NCI-H345 treated with DMSO at 0.1 percent for 48 hours (cell line): ENCODE measurements around the gene INPP5A.
"Not testable (repeated sequence)": the region's sequence is repeated elsewhere in the genome, so short reads cannot be mapped to it uniquely, and the experiment has no call there.

ENCODE experiments used
- DNase-seq: peaks from one replicate; lab custom pipeline; 2025; ENCODE audit not compliant: unreplicated experiment; lab: John Stamatoyannopoulos, UW

Gene INPP5A

GRCh38 chr10:132752378-132752777, 214.8 kb downstream of the INPP5A start:
- DNase-seq = no peak

GRCh38 chr10:132752961-132753360, 215.4 kb downstream of the INPP5A start:
- DNase-seq = no peak

DNA sequence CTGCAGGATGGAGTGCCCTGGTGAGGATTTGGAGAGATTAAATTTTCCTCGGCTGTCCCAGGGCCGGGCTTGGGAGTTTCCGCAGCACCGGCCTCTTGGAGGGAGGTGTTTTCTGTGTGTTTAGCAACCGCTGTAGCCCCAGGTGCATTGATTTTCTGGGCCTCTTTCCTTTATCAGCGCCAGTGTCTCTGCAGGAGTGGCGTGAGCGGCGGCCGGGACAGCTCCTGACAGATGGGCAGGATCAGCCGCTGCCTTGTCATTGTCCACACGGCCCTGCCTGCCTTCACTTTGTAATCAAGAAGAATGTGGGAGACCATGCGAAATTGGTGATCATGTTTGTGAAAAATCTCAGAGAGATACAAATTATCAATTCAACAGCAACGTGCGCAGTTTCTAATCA, 216.0 kb downstream of the INPP5A start:
- DNase-seq = no peak

- DNase-seq = no peak
These were observed 216.5 kb downstream of the INPP5A start for GRCh38 chr10:132754071-132754470.

- no peak for DNase-seq
These were observed 217.7 kb downstream of the INPP5A start for GRCh38 chr10:132755166-132755711.

DNA sequence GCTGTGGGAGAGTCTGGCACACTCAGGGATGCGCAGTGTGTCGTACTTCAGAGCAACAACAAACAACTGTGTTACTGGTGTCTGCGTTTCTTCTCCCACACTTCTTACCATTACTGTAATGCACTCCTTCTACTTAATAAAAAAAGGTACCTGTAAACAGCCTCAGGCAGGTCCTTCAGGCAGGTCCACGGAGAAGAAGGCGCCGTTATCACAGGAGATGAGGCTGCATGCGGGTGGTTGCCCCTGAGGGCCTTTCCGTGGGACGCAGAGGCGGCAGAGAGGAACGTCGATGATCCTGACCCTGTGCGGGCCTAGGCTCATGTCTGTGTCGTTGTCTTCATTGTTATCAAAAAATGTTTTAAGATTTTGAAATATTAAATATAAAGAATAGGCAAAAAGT, 219.0 kb downstream of the INPP5A start:
- no peak for DNase-seq

DNA sequence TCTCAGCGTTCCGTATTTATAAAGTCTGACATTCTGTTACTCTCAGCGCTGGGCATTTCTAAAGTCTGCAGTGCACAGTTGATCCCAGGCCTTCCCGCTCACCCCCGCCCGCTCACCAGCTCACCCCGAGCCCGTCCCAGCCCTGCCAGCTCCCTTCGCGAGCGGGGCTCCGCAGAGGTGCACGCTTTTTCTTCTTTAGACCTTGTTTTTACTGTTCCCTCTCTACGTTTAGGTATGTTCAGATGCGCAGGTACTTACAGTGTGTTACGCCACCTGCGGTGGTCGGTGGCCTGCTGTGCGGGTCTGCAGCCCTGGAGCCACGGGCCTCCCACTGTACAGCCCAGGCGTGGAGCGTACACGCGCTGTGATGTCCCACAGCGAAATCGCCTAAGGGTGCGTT, 219.6 kb downstream of the INPP5A start:
- no peak for DNase-seq

GRCh38 chr10:132758865-132759264, 221.3 kb downstream of the INPP5A start:
- no peak for DNase-seq

DNA sequence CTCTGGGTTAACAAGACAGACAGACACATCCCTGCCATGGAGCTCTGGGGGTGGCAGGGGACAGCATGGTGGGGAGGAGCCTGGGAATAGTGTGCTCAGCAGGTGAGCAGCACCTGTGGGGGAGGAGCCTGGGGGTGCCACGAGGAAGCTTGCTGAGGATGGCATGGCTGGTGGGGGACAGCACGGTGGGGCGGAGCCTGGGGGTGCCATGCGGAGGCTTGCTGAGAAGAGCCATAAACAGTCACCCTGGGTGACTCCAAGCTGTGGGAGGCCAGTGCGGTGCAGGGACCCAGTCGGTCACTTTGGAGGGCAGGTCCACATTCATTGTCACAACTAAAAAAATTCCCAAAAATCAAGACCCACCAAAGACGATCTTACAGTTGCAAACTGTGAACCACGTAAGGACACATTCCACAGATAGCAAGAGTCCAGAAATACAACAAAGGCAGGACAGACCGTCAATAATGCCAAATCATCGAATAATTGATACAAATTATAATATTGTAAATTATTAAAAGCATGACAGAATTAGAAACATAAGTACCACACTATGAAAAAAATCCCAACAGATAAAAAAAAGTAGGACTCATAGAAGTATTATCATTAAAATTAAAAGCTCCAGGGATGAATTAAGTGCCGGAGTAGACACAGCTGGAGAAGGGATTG, 223.9 kb downstream of the INPP5A start:
- DNase-seq = no peak

DNA sequence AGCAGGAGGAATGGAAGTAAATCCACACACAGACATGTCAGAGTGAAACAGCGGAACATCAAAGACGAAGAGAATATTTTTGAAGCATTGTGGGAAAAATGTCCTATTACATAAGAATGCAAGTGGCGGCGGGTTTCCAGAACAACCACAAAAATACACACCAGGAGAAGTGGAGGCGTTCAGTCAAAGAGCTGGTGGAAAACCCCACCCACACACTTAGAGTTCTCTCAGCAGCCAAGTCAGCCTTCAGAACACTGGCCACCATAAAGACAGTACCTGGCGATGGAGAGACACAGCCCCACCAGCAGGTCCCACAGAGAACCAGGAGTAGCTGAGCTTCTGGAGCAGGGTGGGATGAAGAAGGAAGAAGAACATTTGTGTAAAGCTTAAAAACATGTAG, 224.7 kb downstream of the INPP5A start:
- DNase-seq = no peak

GRCh38 chr10:132763545-132763944, 226.0 kb downstream of the INPP5A start:
- DNase-seq = no peak

DNA sequence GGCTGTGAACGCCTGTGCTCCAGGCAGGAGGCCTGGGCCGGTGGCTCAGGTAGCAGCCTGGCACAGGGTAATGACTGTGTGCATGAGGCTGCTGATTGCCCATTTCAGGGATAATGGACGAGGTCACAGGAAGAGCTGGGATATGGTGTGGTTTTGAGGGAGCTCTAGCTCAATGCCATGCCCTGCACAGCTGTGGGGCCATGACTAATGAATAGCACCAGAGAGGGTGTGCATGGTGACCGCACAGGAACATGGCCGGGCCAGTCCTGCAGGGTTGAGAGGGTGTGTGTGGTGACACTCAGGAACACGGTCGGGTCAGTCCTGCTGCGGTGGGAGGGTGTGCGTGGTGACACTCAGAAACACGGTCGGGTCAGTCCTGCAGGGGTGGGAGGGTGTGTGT, 226.5 kb downstream of the INPP5A start:
- no peak for DNase-seq

DNA sequence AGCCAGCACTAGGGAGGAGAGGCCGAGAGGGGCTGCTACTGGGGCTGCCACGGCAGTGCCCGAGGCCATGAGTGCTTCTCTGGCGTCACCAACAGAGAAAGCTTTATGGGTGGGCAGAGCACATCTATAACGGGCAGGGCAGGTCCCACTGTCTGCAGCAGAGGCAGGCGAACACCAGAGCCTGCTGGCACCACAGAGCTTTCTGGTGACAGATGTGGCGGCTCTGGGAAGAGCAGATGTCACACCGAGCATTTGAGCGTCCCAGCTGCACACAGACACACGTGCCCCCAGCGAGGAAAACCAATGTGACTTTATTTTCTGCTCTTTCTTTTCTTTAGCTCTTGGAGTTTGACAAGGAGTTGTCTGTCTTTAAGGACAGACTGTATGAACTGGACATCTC, 227.8 kb downstream of the INPP5A start:
- no peak for DNase-seq

DNA sequence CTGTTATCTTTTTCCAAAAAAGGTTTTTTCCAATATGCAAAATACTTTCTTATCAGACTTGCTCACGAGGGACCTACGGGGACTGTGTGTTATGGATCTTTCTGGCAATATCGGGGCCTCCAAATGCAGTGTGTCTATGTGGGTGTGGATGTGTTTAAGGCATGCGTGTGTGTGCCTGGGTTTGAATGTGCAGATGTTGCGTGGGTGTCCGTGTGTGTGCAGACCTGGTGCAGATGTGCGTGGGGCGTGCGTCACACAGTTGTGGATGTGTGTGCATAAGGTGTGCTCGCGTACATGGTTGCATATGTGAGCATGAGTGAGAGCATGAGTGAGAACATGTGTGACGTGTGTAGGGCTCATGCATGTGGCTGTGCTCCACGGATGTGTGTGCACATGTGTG, 228.7 kb downstream of the INPP5A start:
- DNase-seq = no peak

GRCh38 chr10:132768346-132769248, 231.0 kb downstream of the INPP5A start:
- DNase-seq = no peak

DNA sequence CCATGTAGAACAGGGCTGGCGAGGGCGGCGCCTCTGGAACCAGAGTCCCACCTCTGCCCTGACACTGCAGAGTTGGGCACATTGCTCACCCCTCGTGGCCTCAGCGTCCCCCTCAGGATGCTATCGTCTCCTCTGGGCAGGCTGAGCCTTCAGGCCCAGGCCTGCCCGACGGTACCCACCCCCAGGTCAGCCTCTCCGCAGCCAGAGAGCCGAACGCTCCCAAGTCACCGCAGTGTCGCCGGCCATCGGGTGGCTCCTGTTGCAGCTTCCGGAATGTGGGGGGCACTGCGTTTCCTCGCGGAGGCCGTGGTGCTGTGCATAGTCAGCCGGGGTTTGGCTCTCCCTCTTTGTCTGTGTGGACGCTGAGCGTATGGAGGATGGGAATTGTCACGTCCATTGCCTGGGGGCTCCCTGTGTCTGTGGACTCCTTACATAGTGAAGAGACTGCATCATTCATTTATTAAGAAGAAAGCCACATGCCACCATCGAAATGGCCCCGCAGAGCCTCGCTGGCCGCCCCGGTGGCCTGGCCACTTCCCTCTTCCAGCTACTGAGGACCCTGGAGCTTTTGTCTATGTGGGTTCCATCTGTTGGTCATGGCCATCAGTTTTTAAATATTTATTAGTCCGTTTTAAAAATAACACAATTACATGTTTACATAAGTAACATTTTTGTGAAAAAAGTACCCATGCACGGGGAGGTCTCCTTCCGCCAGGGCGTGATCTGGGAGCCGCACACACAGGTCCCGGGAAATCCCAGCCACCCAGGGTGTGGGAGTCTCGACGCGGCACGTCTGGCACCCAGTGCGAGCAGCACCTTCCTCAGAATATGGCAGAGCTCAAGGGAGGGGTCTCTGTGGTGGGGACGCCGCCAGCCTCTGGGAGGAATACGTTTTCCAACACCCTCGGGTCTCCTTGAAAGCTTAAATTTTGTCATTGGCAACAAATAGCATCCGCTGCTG, 232.8 kb downstream of the INPP5A start:
- DNase-seq = no peak

DNA sequence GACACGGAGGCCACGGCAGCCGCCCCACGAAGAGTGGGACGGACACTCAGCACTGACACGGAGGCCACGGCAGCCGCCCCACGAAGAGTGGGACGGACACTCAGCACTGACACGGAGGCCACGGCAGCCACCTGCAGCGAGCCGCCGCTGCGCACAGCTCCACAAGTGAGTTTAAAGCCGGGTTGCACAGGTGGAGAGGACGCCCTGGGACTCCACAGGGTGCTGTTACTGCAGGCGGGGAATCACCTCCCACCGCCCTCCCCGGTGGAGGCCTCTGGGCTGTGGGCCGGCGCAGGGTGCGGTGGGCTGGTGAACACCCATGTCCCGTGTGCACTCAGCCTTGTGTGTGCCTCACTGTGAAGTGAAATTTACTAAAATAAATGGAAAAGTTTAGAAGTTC, 235.2 kb downstream of the INPP5A start:
- DNase-seq = not testable (repeated sequence)

DNA sequence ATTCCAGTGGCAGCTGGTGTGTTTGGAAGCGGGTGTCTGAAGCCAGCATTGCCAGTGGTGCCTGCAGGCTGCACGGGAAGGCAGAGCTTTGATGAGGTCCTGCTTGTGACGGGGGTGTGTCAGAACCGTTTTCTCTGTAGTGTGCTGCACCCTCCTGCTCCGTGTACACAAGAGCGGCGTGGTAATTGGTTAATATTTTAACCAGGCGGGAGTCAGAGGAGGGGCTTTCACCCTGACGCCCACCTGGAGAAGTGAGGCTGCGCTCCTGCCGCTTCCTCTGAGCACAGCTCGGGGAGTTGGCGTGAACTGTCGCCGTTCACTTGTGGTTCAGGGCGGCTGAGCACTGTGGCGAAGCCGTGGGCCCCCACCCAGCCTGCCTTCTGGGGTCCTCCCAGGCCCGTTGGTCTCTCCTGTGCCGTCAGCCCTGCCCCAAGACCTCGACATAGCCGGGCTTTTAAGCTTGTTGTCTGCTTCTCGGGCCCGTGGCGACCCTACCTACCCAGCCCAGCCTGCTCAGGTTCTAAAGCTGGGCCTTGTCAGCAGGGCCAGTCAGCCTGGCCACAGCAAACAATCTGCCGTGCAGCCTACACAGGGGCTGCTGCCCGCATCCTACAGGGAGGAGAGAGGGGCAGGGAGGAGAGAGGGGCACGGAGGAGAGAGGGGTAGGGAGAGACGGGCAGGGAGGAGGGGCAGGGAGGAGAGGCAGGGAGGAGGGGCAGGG, 236.8 kb downstream of the INPP5A start:
- DNase-seq = no peak

DNA sequence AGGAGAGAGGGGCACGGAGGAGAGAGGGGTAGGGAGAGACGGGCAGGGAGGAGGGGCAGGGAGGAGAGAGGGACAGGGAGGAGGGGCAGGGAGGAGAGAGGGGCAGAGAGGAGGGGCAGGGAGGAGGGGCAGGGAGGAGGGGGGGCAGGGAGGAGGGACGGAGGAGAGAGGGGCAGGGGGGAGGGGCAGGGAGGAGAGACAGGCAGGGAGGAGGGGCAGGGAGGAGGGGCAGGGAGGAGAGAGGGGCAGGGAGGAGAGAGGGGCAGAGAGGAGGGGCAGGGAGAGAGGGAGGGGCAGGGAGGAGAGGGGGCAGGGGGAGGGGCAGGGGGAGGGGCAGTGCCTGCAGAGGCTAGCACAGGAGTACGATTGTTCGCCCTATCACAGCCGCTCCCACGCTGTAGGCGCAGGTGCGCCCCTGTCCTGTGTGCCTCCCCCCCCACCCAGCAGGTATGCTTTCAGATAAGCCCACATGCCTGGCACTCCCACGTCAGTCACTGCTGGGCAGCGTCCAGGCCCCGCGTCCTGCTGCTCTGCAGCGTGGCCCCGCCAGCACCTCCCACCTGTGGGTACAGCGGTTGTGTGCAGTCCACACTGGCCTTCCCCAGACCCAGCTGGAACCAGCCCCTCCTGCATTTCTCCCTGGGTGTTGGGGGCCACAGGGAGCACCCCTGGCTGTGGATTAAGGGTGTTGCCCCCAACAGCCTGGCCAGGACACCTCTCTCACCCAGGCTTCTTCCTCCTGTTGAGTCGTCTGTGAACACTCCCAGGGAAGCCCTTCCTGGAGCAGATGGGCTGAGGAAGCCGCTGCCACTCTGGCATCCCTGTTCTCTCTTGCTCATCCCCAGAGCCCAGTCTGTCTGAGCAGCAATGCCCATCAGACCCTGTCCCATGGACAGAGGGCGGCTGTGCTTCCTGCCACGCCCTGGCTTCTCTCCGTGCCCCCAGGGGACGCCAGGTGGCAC, 237.6 kb downstream of the INPP5A start:
- DNase-seq = peak; percentile 72
